Subcutaneous abdominal adipose tissue (tissue), 5 donors: ENCODE data around the gene BICRAL.
"Not testable (repeated sequence)": the region's sequence is repeated elsewhere in the genome, so short reads cannot be mapped to it uniquely, and the experiment has no call there.

ENCODE experiments used
- H3K27ac ChIP-seq: one replicate; pipeline ENCODE4 v1.7.0; 2013; ENCODE audit warnings: low read depth, mild to moderate bottlenecking, inconsistent platforms, low read length, moderate library complexity
- H3K27me3 ChIP-seq, 5 donors: one replicate each; pipeline ENCODE4 v1.7.0; 2013; ENCODE audit warnings: low read length in 5 of 5, inconsistent platforms in 1 of 5; ENCODE audit not compliant: control insufficient read depth in 5 of 5, insufficient read depth in 4 of 5
- H3K36me3 ChIP-seq, 5 donors: one replicate each; pipeline ENCODE4 v1.7.0; 2013; ENCODE audit warnings: low read length in 5 of 5; ENCODE audit not compliant: control insufficient read depth in 5 of 5, insufficient read depth in 5 of 5
- H3K4me1 ChIP-seq, 5 donors: one replicate each; pipeline ENCODE4 v1.7.0; 2013; ENCODE audit warnings: low read length in 5 of 5, mild to moderate bottlenecking in 3 of 5, moderate library complexity in 1 of 5; ENCODE audit not compliant: control insufficient read depth in 5 of 5, insufficient read depth in 5 of 5
- H3K4me3 ChIP-seq, 5 donors: one replicate each; pipeline ENCODE4 v1.7.0; 2013; ENCODE audit warnings: low read length in 5 of 5, low read depth in 1 of 5
- H3K9ac ChIP-seq, 5 donors: one replicate each; pipeline ENCODE4 v1.7.0; 2013; ENCODE audit warnings: low read length in 5 of 5, mild to moderate bottlenecking in 4 of 5, moderate library complexity in 3 of 5
- H3K9me3 ChIP-seq, 5 donors: one replicate each; pipeline ENCODE4 v1.7.0; 2013; ENCODE audit warnings: low read length in 5 of 5; ENCODE audit not compliant: control insufficient read depth in 5 of 5
- donor health status: healthy.
- donor health status: healthy.
- donor health status: healthy.
- donor health status: healthy.
- donor health status: healthy.

BICRAL gene

DNA sequence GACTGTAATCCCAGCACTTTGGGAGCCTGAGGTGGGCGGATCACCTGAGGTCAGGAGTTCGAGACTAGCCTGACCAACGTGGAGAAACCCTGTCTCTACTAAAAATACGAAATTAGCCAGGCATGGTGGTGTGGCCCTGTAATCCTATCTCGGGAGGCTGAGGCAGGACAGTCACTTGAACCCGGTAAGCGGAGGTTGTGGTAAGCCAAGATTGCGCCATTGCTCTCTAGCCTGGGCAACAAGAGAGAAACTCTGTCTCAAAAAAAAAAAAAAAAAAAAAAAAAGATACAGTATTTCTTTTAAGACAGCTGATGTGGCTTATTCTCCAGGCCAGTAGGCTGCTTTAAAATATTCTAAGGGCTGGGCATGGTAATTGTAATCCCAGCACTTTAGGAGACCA is 33.9 kb downstream of the BICRAL start:
- not testable (repeated sequence) for H3K27ac ChIP-seq, H3K4me3 ChIP-seq, H3K36me3 ChIP-seq, H3K9ac ChIP-seq, H3K9me3 ChIP-seq, H3K27me3 ChIP-seq, H3K4me1 ChIP-seq

DNA sequence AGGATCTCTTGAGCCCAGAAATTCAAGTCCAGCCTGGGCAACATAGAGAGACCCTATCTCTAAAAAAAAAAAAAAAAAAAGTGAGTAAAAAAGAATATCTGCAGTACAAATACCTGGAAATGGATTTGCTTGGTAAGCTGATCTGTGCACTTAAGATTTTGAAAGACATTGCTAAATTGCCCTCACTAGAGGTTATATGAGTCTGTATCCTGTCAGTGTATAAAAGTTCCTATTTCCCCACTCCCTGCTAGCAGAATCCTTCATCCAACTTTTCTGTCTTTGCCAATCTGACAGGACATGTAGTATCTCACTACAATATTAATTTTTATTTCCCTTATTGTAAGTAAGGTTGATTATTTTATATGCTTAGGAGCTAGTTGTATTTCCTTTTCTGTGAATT is 36.1 kb downstream of the BICRAL start:
- Histone ChIP-seq H3K9ac (no peak overlapping the region), H3K27ac (no peak overlapping the region), H3K9me3 (no peaks in the 10 kb centered on the region)

DNA sequence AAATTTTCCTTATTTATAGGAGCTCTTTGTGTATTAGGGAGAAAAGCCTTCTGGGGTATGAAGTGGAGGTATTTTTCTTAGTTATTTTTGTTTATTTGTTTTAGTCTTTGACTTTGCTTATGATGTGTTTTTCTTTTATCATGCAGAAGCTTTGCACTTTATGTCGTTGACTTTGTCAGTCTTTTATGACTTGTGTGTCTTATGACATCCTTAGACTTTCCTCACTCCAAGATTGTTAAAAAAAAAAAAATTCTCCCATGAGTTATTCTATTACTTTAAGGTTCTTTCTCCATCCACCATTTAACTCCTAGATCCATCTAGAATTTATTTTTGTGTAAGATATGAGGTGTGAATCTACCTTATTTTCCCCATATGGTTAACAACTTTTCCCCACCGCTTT is 36.6 kb downstream of the BICRAL start:
- no peak overlapping the region for H3K27ac ChIP-seq
- peaks cover 2 to 17% (median 16%) of the 10 kb centered on the region in 5 donors for H3K4me1 ChIP-seq
- H3K27me3 ChIP-seq, result no peaks in the 10 kb centered on the region
- no peaks in the 10 kb centered on the region for H3K9me3 ChIP-seq
- no peak overlapping the region for H3K4me3 ChIP-seq
- peaks cover 2 to 9% (median 7%) of the 10 kb centered on the region in 5 donors for H3K36me3 ChIP-seq
- no peak overlapping the region for H3K9ac ChIP-seq

More for the DNA sequence above, 36.1 kb downstream of the BICRAL start:
- Histone ChIP-seq H3K27me3 (no peaks in the 10 kb centered on the region), H3K36me3 (peaks cover 2 to 5% (median 3%) of the 10 kb centered on the region in 5 donors), H3K4me1 (peaks cover 2 to 17% (median 16%) of the 10 kb centered on the region in 5 donors), H3K4me3 (no peak overlapping the region)

DNA sequence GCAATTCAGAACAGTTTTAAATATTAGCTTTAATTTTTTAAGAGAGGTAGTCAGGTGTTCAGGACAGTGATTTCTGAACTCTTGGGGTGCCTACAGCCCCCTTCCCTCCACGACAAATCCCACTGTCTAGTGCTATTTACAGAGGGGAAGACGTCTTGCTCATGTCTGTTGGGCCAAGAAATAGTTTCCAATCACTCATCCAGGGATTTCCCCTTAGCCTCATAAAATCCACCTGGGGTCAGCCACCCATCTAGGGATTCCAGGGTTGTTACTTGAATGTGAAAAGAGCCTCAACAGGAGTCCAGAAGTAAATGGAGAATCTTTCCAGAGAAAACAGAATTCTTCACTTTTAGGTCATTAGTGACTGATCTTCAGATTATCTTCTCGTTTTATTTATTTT is 37.0 kb downstream of the BICRAL start:
- H3K27me3 ChIP-seq, result no peaks in the 10 kb centered on the region
- H3K9me3 ChIP-seq, result no peaks in the 10 kb centered on the region
- H3K4me1 ChIP-seq, result peaks cover 2 to 17% (median 16%) of the 10 kb centered on the region in 5 donors
- peaks cover 2 to 13% (median 7%) of the 10 kb centered on the region in 5 donors for H3K36me3 ChIP-seq
- H3K4me3 ChIP-seq, result no peak overlapping the region
- no peak overlapping the region for H3K27ac ChIP-seq
- no peak overlapping the region for H3K9ac ChIP-seq

DNA sequence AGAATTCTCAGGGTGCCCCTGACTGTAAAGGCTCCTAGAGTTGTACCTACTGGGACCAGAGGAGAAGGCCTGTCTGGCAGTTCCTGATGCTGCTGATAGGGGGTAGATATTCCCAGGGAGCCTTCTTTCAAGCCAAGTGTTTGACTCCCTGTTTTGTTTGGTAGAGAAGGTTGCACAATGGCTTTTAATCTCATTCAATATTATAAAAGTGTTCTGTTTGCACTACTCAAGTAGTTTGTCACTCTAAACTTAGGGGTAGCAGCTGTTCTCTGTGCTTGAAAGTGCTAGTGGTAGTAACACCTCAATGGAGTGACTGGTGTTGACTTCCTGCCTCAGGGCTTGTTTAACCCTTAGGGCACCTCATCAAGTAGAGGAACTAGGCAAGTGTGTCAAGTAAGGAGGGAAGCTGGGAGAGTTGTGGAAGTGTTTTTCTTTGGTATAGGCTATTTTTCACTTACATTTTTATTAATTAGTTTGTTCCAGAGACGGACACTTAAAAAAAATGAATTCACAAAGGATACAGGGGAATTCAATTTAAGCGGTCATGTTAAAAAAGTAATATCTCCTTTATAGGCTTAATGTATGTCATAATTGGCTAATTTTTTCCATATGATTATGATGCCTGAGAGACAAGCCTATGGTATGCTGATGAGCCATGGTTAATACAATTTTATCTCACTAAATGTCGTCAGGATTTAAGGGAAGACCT is 38.1 kb downstream of the BICRAL start:
- Histone ChIP-seq H3K9ac (peak overlapping the region in 1 of 5 donors; percentile 25), H3K36me3 (peaks cover 3 to 20% (median 11%) of the 10 kb centered on the region in 5 donors), H3K4me3 (peak overlapping the region in 1 of 5 donors; percentile 43), H3K27me3 (no peaks in the 10 kb centered on the region), H3K9me3 (no peaks in the 10 kb centered on the region), H3K27ac (peak overlapping the region; percentile 56), H3K4me1 (peaks cover 2 to 17% (median 16%) of the 10 kb centered on the region in 5 donors)

DNA sequence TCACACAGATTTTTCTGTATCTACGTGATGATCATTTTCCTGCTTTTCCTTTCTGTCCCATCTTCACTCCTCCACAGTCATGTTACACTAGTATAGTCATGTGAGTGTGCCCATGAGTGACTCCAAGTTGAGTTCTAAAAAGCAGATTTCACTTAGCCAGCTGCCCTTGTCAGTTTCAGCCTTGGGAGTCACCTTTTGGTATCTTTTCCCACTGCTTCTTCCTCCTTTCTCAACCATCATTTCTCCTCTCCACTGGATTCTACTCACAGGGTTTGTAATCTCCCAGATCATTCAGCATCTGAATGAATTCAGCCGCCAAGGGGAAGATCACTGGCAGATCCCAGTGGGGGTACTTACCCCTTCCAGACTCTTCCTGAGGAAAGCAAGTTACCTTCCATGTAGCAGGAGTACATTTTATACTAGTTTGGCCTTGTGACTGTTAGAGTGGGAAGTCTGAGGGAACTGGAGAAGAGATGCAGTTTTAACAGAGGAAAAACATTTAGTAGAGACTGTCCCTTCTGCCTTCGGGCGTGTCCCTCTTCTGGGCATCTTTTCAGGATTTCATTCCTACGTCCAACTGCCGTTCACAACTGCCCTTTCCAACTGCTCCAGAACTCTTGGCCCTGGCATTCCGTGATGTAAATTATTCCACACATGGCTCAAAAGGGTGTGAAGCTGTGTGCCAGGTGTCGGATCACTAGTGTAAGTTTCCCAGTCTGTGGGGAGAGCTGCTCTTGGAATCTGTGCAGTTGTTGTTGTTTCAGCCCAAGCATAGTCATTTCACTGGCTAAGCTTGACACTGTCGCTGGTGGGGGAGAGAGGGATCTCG is 38.9 kb downstream of the BICRAL start:
- H3K4me3 ChIP-seq, result peak overlapping the region in 3 of 5 donors; percentile 43 to 56 (median 49)
- H3K36me3 ChIP-seq, result peaks cover 3 to 20% (median 11%) of the 10 kb centered on the region in 5 donors
- H3K4me1 ChIP-seq, result peaks cover 2 to 17% (median 16%) of the 10 kb centered on the region in 5 donors
- H3K9me3 ChIP-seq, result no peaks in the 10 kb centered on the region
- peak overlapping the region in 2 of 5 donors; percentile 25 to 48 for H3K9ac ChIP-seq
- H3K27ac ChIP-seq, result peak overlapping the region; percentile 56
- H3K27me3 ChIP-seq, result no peaks in the 10 kb centered on the region

DNA sequence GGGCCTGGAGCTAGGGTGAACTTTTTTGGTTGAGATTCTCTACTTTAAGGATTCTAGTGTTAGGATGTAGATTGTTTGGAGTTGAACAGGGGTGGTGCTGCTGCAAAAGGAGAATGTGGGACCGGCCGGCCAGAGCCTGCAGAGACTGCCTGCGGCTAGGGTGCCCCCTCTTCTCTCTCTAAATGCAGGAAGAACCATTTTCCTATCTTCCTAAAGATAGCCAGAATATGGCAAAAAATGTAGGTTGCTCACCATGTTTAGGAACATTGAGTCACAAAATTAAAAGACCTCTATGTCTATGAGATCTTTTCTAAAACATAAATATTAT is 39.5 kb downstream of the BICRAL start:
- peak overlapping the region in 1 of 5 donors; percentile 48 for H3K9ac ChIP-seq
- peak overlapping the region; percentile 56 for H3K27ac ChIP-seq

DNA sequence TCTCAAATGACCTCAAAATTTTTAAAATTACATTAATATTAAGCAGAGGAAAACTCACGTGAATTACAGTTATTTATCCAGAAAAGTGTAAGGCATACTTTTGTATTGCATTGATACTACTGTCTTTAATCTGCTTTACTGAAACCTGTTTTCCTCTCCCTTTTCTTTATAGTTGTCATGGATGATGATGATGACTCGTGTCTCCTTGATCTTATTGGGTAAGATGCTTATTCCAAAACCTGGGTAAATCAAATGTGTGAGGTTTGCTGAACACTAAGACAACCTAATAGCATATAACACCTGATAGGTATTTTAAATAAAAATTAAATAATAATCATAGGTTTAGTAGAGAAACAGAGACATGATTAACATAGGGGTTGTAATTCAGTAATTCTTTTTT is 40.0 kb downstream of the BICRAL start:
- Histone ChIP-seq H3K9me3 (no peaks in the 10 kb centered on the region), H3K4me3 (no peak overlapping the region), H3K27ac (no peak overlapping the region), H3K9ac (no peak overlapping the region), H3K4me1 (peaks cover 2 to 17% (median 16%) of the 10 kb centered on the region in 5 donors), H3K36me3 (peaks cover 3 to 30% (median 17%) of the 10 kb centered on the region in 5 donors), H3K27me3 (no peaks in the 10 kb centered on the region)

More for the DNA sequence above, 39.5 kb downstream of the BICRAL start:
- Histone ChIP-seq H3K4me3 (peak overlapping the region in 3 of 5 donors; percentile 43 to 56 (median 49)), H3K9me3 (no peaks in the 10 kb centered on the region), H3K36me3 (peaks cover 3 to 25% (median 14%) of the 10 kb centered on the region in 5 donors), H3K4me1 (peaks cover 2 to 17% (median 16%) of the 10 kb centered on the region in 5 donors), H3K27me3 (no peaks in the 10 kb centered on the region)

DNA sequence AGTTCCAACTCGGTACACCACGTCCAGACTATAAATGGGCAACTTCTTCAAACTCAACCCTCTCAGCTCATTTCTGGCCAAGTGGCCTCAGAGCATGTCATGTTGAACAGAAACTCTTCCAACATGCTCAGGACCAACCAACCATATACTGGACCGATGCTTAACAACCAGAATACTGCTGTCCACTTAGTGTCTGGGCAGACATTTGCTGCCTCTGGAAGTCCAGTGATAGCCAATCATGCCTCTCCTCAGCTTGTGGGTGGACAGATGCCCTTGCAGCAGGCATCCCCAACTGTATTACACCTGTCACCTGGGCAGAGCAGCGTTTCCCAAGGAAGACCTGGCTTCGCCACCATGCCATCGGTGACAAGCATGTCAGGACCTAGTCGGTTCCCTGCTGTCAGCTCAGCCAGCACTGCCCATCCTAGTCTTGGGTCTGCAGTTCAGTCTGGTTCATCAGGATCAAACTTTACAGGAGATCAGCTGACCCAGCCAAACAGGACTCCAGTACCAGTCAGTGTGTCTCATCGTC is 47.8 kb downstream of the BICRAL start:
- H3K9ac ChIP-seq, result no peak overlapping the region
- H3K4me3 ChIP-seq, result no peak overlapping the region
- H3K4me1 ChIP-seq, result no peaks in the 10 kb centered on the region
- no peaks in the 10 kb centered on the region for H3K27me3 ChIP-seq
- H3K27ac ChIP-seq, result no peak overlapping the region
- H3K36me3 ChIP-seq, result peaks cover 15 to 62% (median 47%) of the 10 kb centered on the region in 5 donors
- no peaks in the 10 kb centered on the region for H3K9me3 ChIP-seq

DNA sequence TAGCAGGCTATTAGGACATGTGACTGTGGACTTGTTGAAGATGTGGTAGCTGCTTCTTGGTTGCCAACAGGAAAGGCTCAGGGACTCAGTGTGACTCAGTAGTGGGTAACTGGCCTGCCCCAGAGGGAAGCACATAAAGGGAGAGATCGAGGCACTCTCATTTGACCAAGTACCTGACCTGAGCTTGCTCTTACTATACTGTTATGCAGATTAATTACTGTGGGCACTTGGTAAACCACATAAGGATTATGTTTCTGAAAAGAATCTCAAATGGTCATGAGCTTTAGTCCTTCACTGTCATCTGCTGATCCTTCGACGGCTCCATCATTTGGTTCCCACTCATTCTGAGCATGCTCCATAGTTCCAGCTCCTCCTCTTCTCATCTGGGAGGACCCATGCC is 49.4 kb downstream of the BICRAL start:
- H3K9ac ChIP-seq, result no peak overlapping the region
- peaks cover 15 to 61% (median 49%) of the 10 kb centered on the region in 5 donors for H3K36me3 ChIP-seq
- H3K27ac ChIP-seq, result no peak overlapping the region
- H3K4me1 ChIP-seq, result no peaks in the 10 kb centered on the region
- H3K27me3 ChIP-seq, result no peaks in the 10 kb centered on the region
- no peaks in the 10 kb centered on the region for H3K9me3 ChIP-seq
- H3K4me3 ChIP-seq, result no peak overlapping the region
